GM23248 (cell line): ENCODE data around the gene CPA1. TPM values are rescaled to one million over a fixed set of nuclear protein-coding genes. Genes with fewer than 3 reads are reported as not detected.

ENCODE experiments used
- DNase-seq: peaks from one replicate; pipeline ENCODE4 v3.0.0-alpha.2; 2015
- H2AFZ ChIP-seq: fragments of 200-600 bp; sonication (generic); 2 replicates; pipeline ENCODE4 v1.6.1; 2016; ENCODE audit warnings: antibody characterized with exemption
- H3F3A ChIP-seq: fragments of 200-600 bp; sonication (generic); 2 replicates; pipeline ENCODE4 v1.6.1; 2016; ENCODE audit warnings: mild to moderate bottlenecking, antibody characterized with exemption, mixed run types; ENCODE audit not compliant: insufficient read depth
- H3K27ac ChIP-seq: fragments of 200-600 bp; sonication (generic); 2 replicates; pipeline ENCODE4 v1.5.1; 2016; ENCODE audit warnings: mild to moderate bottlenecking
- H3K27me3 ChIP-seq: fragments of 200-600 bp; sonication (generic); replicated peaks from 2 replicates; pipeline ENCODE4 v1.6.1; 2016; ENCODE audit warnings: mild to moderate bottlenecking; ENCODE audit not compliant: insufficient read depth
- H3K36me3 ChIP-seq: fragments of 200-600 bp; sonication (generic); 2 replicates; pipeline ENCODE4 v1.6.1; 2016; ENCODE audit warnings: low read depth, mild to moderate bottlenecking
- H3K4me1 ChIP-seq: fragments of 200-600 bp; sonication (generic); 2 replicates; pipeline ENCODE4 v1.6.1; 2016; ENCODE audit warnings: mild to moderate bottlenecking; ENCODE audit not compliant: insufficient read depth
- H3K4me2 ChIP-seq: fragments of 200-600 bp; sonication (generic); one replicate; pipeline ENCODE4 v1.6.1; 2016; ENCODE audit warnings: mild to moderate bottlenecking; ENCODE audit not compliant: unreplicated experiment
- H3K4me3 ChIP-seq: fragments of 200-600 bp; sonication (generic); 2 replicates; pipeline ENCODE4 v1.5.1; 2016; ENCODE audit warnings: mild to moderate bottlenecking
- H3K79me2 ChIP-seq: fragments of 200-600 bp; sonication (generic); 2 replicates; pipeline ENCODE4 v1.6.1; 2016; ENCODE audit warnings: mild to moderate bottlenecking; ENCODE audit not compliant: insufficient read depth
- H3K9ac ChIP-seq: fragments of 200-600 bp; sonication (generic); 2 replicates; pipeline ENCODE4 v1.6.1; 2016; ENCODE audit warnings: mild to moderate bottlenecking
- H3K9me2 ChIP-seq: fragments of 200-600 bp; sonication (generic); 2 replicates; pipeline ENCODE4 v1.6.1; 2016; ENCODE audit warnings: mixed run types, mild to moderate bottlenecking, moderate library complexity; ENCODE audit not compliant: insufficient read depth
- H3K9me3 ChIP-seq: fragments of 200-600 bp; sonication (generic); one replicate; pipeline ENCODE4 v1.6.1; 2017; ENCODE audit warnings: low read depth
- H4K20me1 ChIP-seq: fragments of 200-600 bp; sonication (generic); 2 replicates; pipeline ENCODE4 v1.6.0; 2016; ENCODE audit not compliant: insufficient read depth
- EZH2 ChIP-seq: fragments of 200-600 bp; sonication (generic); IDR thresholded peaks from 2 replicates; pipeline ENCODE4 v1.6.1; 2018; ENCODE audit warnings: antibody characterized with exemption, mild to moderate bottlenecking; ENCODE audit not compliant: insufficient read depth, poor library complexity, severe bottlenecking
- EZH2phosphoT487 ChIP-seq: fragments of 200-600 bp; sonication (generic); IDR thresholded peaks from 2 replicates; pipeline ENCODE4 v1.6.1; 2018; ENCODE audit warnings: antibody characterized with exemption, moderate library complexity, mild to moderate bottlenecking, low read depth; ENCODE audit not compliant: insufficient read depth
- WGBS, 2 experiments: methylation state at CpG; one replicate each; pipeline ENCODE4 v1.1.6; 2015 to 2017; ENCODE audit warnings: low lambda C conversion rate in 2 of 2, low coverage in 1 of 2; ENCODE audit errors: missing lambda C conversion rate in 2 of 2; 5-methylcytosine and 5-hydroxymethylcytosine counted together
- in situ Hi-C: fragments of 300-500 bp; cut with MboI; formaldehyde crosslinking; loops from 2 replicates; pipeline ENCODE4 v1.15.0; 2020
- polyA plus RNA-seq: library from polyadenylated mRNA; unstranded; fragments of >200 nt; fragmentation: Nextera tagmentation; extraction: Ambion mirVana; gene quantifications from 2 replicates; pipeline ENCODE4 v1.2.1, GENCODE V29; 2016
- total RNA-seq: library from RNA; depleted of rRNA; stranded (reverse); fragments of >200 nt; shearing (Covaris generic); gene quantifications from 2 replicates; pipeline ENCODE4 v1.2.3, GENCODE V29; 2014; rRNA removed

Gene CPA1
- total RNA-seq (not detected in 2 replicates), polyA plus RNA-seq (not detected in 2 replicates)

GRCh38 chr7:130379921-130380860 is at the start of gene CPA1:
Gene CPA1, plus strand, starts transcription at chr7:130380494. Its CDS starts 27 bp downstream, at chr7:130380521.
- WGBS, 2 experiments = 58 to 59% methylated on average over 19 to 20 of the region's 20 CpGs

DNA sequence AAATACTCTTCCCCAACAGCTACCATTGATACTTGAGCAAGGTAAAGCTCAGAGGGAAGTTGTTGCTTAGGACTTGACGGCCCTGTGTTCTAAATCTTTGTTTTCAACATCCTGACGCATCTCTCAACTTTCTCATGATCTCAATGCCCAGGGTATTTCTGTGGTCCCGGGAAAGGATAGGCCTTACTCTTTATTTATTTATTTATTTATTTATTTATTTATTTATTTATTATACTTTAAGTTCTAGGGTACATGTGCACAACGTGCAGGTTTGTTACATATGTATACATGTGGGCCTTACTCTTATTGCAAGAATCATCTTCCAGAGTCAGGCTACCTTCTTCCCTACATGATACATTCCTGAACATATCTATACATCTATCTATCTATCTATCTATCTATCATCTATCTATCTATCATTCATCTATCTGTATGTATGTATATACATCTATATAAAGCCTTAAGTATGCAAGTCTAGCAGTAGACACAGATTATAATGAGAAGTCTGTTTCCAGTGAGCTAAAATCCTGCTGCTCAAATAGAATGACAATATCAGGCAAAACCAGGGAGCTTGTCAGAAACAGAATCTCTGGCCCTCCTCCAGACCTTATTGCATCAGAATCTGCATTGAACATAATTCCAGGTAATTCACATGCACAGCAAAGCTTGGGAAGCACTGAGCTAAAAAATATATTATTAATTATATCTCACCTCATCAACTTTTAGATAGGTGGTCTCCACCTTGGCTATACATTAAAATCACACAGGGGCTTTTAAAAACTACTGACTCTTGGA is 47.8 kb upstream of the CPA1 start:
- no peak for TF ChIP-seq EZH2phosphoT487
- TF ChIP-seq EZH2 = no peak
- in situ Hi-C loops = no loop called here
- WGBS, 2 experiments = 84 to 85% methylated on average over 4 of the region's 4 CpGs

More at GRCh38 chr7:130379921-130380860, at the start of gene CPA1:
- H3K9ac ChIP-seq = no peak within 1 kb of the TSS
- no peaks in the 10 kb centered on the region for H3K27me3 ChIP-seq
- H3K4me2 ChIP-seq = no peak within 1 kb of the TSS
- DNase-seq = no peak
- H3K36me3 ChIP-seq = no peaks in the 10 kb centered on the region
- no peaks in the 10 kb centered on the region for H4K20me1 ChIP-seq
- TF ChIP-seq EZH2 = no peak
- no peak for TF ChIP-seq EZH2phosphoT487
- no peak within 1 kb of the TSS for H3K27ac ChIP-seq
- H3F3A ChIP-seq = no peaks in the 10 kb centered on the region
- H3K4me1 ChIP-seq = no peaks in the 10 kb centered on the region
- H3K9me2 ChIP-seq = no peaks in the 10 kb centered on the region
- no peaks in the 10 kb centered on the region for H3K9me3 ChIP-seq
- 0 out of 2 replicates have a peak within 1 kb of the TSS, but pooled peaks have one; percentile 6 for H2AFZ ChIP-seq
- H3K4me3 ChIP-seq = no peak within 1 kb of the TSS
- H3K79me2 ChIP-seq = no peaks in the 10 kb centered on the region
- in situ Hi-C loops = no loop called here

GRCh38 chr7:130333832-130334231 is 46.5 kb upstream of the CPA1 start:
- H3K4me2 ChIP-seq = no peak overlapping the region

More for the DNA sequence above, 47.8 kb upstream of the CPA1 start:
- Histone ChIP-seq H3F3A (no peaks in the 10 kb centered on the region), H3K4me3 (no peak overlapping the region), H4K20me1 (no peaks in the 10 kb centered on the region), H3K4me2 (no peak overlapping the region), H3K9ac (no peak overlapping the region), H3K4me1 (no peaks in the 10 kb centered on the region; the same call in 1 of the 2 replicates), H3K27ac (no peak overlapping the region), H3K27me3 (no peaks in the 10 kb centered on the region), H2AFZ (no peak overlapping the region), H3K9me3 (no peaks in the 10 kb centered on the region), H3K9me2 (no peaks in the 10 kb centered on the region), H3K79me2 (no peaks in the 10 kb centered on the region), H3K36me3 (no peaks in the 10 kb centered on the region)
- no peak for DNase-seq

GRCh38 chr7:130334274-130334673 is 46.0 kb upstream of the CPA1 start:
- WGBS, 2 experiments = 11 to 19% methylated on average over 6 of the region's 6 CpGs
- Histone ChIP-seq H2AFZ (peak overlapping the region; percentile 13; the same call in 1 of the 2 replicates), H3K4me2 (no peak overlapping the region), H3K27me3 (no peaks in the 10 kb centered on the region), H3K36me3 (no peaks in the 10 kb centered on the region), H3K9ac (no peak overlapping the region), H3K9me3 (no peaks in the 10 kb centered on the region), H3K4me1 (no peaks in the 10 kb centered on the region; the same call in 1 of the 2 replicates), H3K79me2 (no peaks in the 10 kb centered on the region), H3F3A (no peaks in the 10 kb centered on the region), H3K9me2 (no peaks in the 10 kb centered on the region), H4K20me1 (no peaks in the 10 kb centered on the region), H3K27ac (no peak overlapping the region), H3K4me3 (no peak overlapping the region)
- no peak for TF ChIP-seq EZH2phosphoT487
- TF ChIP-seq EZH2 = no peak
- DNase-seq = peak; percentile 34
- in situ Hi-C loops = no loop called here

More at GRCh38 chr7:130333832-130334231, 46.5 kb upstream of the CPA1 start:
- H3K9me2 ChIP-seq = no peaks in the 10 kb centered on the region
- H3K9ac ChIP-seq = no peak overlapping the region
- H3K36me3 ChIP-seq = no peaks in the 10 kb centered on the region
- no peaks in the 10 kb centered on the region for H4K20me1 ChIP-seq
- no peaks in the 10 kb centered on the region for H3K79me2 ChIP-seq
- H3K4me3 ChIP-seq = no peak overlapping the region
- H3K27me3 ChIP-seq = no peaks in the 10 kb centered on the region
- 73 to 76% methylated on average over 2 of the region's 2 CpGs for whole genome bisulfite sequencing, 2 experiments
- TF ChIP-seq EZH2phosphoT487 (no peak), EZH2 (no peak)
- H3K4me1 ChIP-seq = no peaks in the 10 kb centered on the region; the same call in 1 of the 2 replicates
- no peaks in the 10 kb centered on the region for H3K9me3 ChIP-seq
- H2AFZ ChIP-seq = no peak overlapping the region
- H3F3A ChIP-seq = no peaks in the 10 kb centered on the region
- in situ Hi-C loops = no loop called here
- H3K27ac ChIP-seq = no peak overlapping the region
- DNase-seq = no peak
